GM12878 (cell line): ENCODE measurements around the gene TAF11L6.
"Not testable (repeated sequence)": the region's sequence is repeated elsewhere in the genome, so short reads cannot be mapped to it uniquely, and the experiment has no call there.

Experiments used
- ATF2 ChIP-seq: IDR thresholded peaks from 2 replicates; pipeline ENCODE4 v1.6.1; 2012; ENCODE audit warnings: low read length, inconsistent platforms
- BACH1 ChIP-seq: fragments of 450-650 bp; IDR thresholded peaks from 2 replicates; pipeline ENCODE4 v1.6.1; 2017; ENCODE audit warnings: mild to moderate bottlenecking, borderline replicate concordance
- CTCF ChIP-seq, 3 experiments: IDR thresholded peaks in 2 of 3; conservative IDR thresholded peaks in 1 of 3; 2 replicates each; pipeline ENCODE4 v1.5.1; 2011; ENCODE audit warnings: low read depth in 3 of 3, low read length in 3 of 3, mild to moderate bottlenecking in 3 of 3, control low read depth in 2 of 3, moderate library complexity in 2 of 3, inconsistent platforms in 1 of 3, mixed read lengths in 1 of 3; ENCODE audit not compliant: control insufficient read depth in 2 of 3, insufficient read depth in 1 of 3; ENCODE audit errors: extremely low read depth in 1 of 3
- ESRRA ChIP-seq: IDR thresholded peaks from 2 replicates; pipeline ENCODE4 v1.6.1; 2012; ENCODE audit warnings: mild to moderate bottlenecking, low read length, improper control_type of control experiment
- EZH2 ChIP-seq: IDR thresholded peaks from 2 replicates; pipeline ENCODE4 v1.6.1; 2012; ENCODE audit warnings: low read depth, mild to moderate bottlenecking, control low read depth, inconsistent platforms, low read length, borderline replicate concordance; ENCODE audit not compliant: control insufficient read depth
- MEF2B ChIP-seq: fragments of 450-650 bp; IDR thresholded peaks from 2 replicates; pipeline ENCODE4 v1.6.1; 2018; ENCODE audit warnings: mild to moderate bottlenecking, moderate library complexity; ENCODE audit not compliant: partially characterized antibody, poor library complexity, severe bottlenecking
- POLR2A ChIP-seq: IDR thresholded peaks from 2 replicates; pipeline ENCODE4 v1.6.1; 2011; ENCODE audit warnings: low read depth, mild to moderate bottlenecking, low read length
- POLR2AphosphoS5 ChIP-seq: IDR thresholded peaks from 2 replicates; pipeline ENCODE4 v1.6.1; 2011; ENCODE audit warnings: mild to moderate bottlenecking, low read length, inconsistent platforms
- REST ChIP-seq: IDR thresholded peaks from 2 replicates; pipeline ENCODE4 v1.6.1; 2012; ENCODE audit warnings: mild to moderate bottlenecking, low read depth, low read length
- SMC3 ChIP-seq: IDR thresholded peaks from 2 replicates; pipeline ENCODE4 v1.6.1; 2011; ENCODE audit warnings: low read length, improper control_type of control experiment, borderline replicate concordance
- YY1 ChIP-seq: IDR thresholded peaks from 2 replicates; pipeline ENCODE4 v1.6.1; 2011; ENCODE audit warnings: low read depth, mild to moderate bottlenecking, low read length
- ZBTB33 ChIP-seq: fragments of 450-650 bp; IDR thresholded peaks from 2 replicates; pipeline ENCODE4 v1.6.1; 2017; ENCODE audit warnings: mild to moderate bottlenecking
- ZNF274 ChIP-seq: IDR thresholded peaks from one replicate; pipeline ENCODE4 v1.8.0; 2011; ENCODE audit not compliant: insufficient read length, insufficient read depth

- not testable (repeated sequence) for TF ChIP-seq POLR2AphosphoS5; ZNF274; MEF2B; ATF2; POLR2A; EZH2; BACH1; CTCF (IDR thresholded peaks at IDR 0.05 in 2 of 3, conservative IDR thresholded peaks at IDR 0.05 in 1 of 3; ENCODE audit: control insufficient read depth in 2 of 3, extremely low read depth in 1 of 3, insufficient read depth in 1 of 3, low read depth in 3 of 3, low read length in 3 of 3); SMC3; REST; ZBTB33; ESRRA; YY1
These were observed 3.5 kb upstream of the TAF11L6 start, which contains the start of gene TAF11L5 for GRCh38 chr5:17524935-17525334.
